Small intestine (tissue), 7 donors: ENCODE data around the gene RUFY3. TPM values are rescaled to one million over a fixed set of nuclear protein-coding genes. Genes with fewer than 3 reads are reported as not detected.
A peak's percentile ranks its signal among the peaks of the same experiment; 100 is the strongest.
"Not testable (repeated sequence)": the region's sequence is repeated elsewhere in the genome, so short reads cannot be mapped to it uniquely, and the experiment has no call there.

ENCODE experiments used
- DNase-seq, 2 donors: peaks; one replicate each; pipeline versions ENCODE4 v3.0.0 to v3.0.0-alpha.2; 2013
- FAIRE-seq: peaks from 2 replicates; lab custom pipeline; 2012; peaks lifted over from hg19 to GRCh38; lab: Jason Lieb, UNC
- H3K27ac ChIP-seq, 3 donors: one replicate each; pipeline ENCODE4 v1.5.1; 2013; ENCODE audit warnings: low read length in 2 of 3, mild to moderate bottlenecking in 2 of 3, control low read depth in 1 of 3, inconsistent platforms in 1 of 3, low read depth in 1 of 3, moderate library complexity in 1 of 3
- H3K27me3 ChIP-seq, 3 donors: one replicate each; pipeline ENCODE4 v1.6.1; 2013; ENCODE audit warnings: low read length in 3 of 3, inconsistent platforms in 1 of 3; ENCODE audit not compliant: control insufficient read depth in 3 of 3, insufficient read depth in 3 of 3
- H3K36me3 ChIP-seq, 3 donors: one replicate each; pipeline ENCODE4 v1.6.1; 2013; ENCODE audit warnings: low read length in 3 of 3, inconsistent platforms in 1 of 3, low read depth in 1 of 3, mild to moderate bottlenecking in 1 of 3, moderate library complexity in 1 of 3; ENCODE audit not compliant: control insufficient read depth in 3 of 3, insufficient read depth in 2 of 3
- H3K4me1 ChIP-seq, 3 donors: one replicate each; pipeline ENCODE4 v1.6.1; 2013; ENCODE audit warnings: low read length in 2 of 3, inconsistent platforms in 1 of 3, low read depth in 1 of 3, mild to moderate bottlenecking in 1 of 3, moderate library complexity in 1 of 3; ENCODE audit not compliant: control insufficient read depth in 3 of 3, insufficient read depth in 2 of 3
- H3K4me3 ChIP-seq, 3 donors: one replicate each; pipeline ENCODE4 v1.5.1; 2013; ENCODE audit warnings: low read length in 3 of 3, control low read depth in 1 of 3, inconsistent platforms in 1 of 3, low read depth in 1 of 3, mild to moderate bottlenecking in 1 of 3, moderate library complexity in 1 of 3
- H3K9me3 ChIP-seq, 2 donors: one replicate each; pipeline ENCODE4 v1.6.1; 2013; ENCODE audit warnings: low read depth in 1 of 2, low read length in 1 of 2; ENCODE audit not compliant: control insufficient read depth in 2 of 2, insufficient read depth in 1 of 2
- WGBS, 3 donors: extraction: QIAGEN DNeasy Blood & Tissue Kit; methylation state at CpG; one replicate each; pipeline ENCODE4 v1.1.7; 2013; 5-methylcytosine and 5-hydroxymethylcytosine counted together
- polyA plus RNA-seq, 4 donors: library from polyadenylated mRNA; stranded (reverse) in 3 of 4; unstranded in 1 of 4; fragments of 200-250 nt in 3 of 4; fragments of 120-200 nt in 1 of 4; gene quantifications; one replicate each; pipeline versions ENCODE4 v1.2.1 to v1.2.3, GENCODE V29; 2013
- donor health status: healthy with polysubstance abuse.
- donor health status: control.
- donor health status: control.
- donor health status: Bipolar disorder and iron deficiency.
- donor health status: healthy.

RUFY3 gene
- polyA plus RNA-seq, 4 donors, result 13.8 to 48.4 (median 18.2) TPM

DNA sequence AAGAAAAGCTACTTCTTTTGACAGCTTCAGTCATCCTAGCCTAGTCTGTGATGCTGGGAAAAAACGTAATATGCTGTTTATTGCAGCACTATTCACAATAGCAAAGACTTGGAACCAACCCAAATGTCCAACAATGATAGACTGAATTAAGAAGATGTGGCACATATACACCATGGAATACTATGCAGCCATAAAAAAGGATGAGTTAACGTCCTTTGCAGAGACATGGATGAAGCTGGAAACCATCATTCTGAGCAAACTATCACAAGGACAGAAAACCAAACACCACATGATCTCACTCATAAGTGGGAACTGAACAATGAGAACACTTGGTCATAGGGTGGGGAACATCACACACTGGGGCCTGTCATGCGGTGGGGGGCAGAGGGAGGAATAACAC lies 39.6 kb upstream of the RUFY3 start:
- not testable (repeated sequence) for FAIRE-seq, H3K27ac ChIP-seq, H3K9me3 ChIP-seq, H3K27me3 ChIP-seq, H3K4me3 ChIP-seq, DNase-seq, H3K36me3 ChIP-seq, H3K4me1 ChIP-seq
- WGBS, 3 donors, result 73 to 80% (median 78%) methylated on average over 3 of the region's 3 CpGs

- peaks cover 0 to 11% (median 8%) of the 10 kb centered on the region in 3 donors for H3K4me1 ChIP-seq
- H3K36me3 ChIP-seq, result peaks cover 0 to 3% (median 0%) of the 10 kb centered on the region in 3 donors
- DNase-seq (no peak), FAIRE-seq (no peak)
- no peaks in the 10 kb centered on the region for H3K27me3 ChIP-seq
- H3K9me3 ChIP-seq, result no peaks in the 10 kb centered on the region
- 56 to 60% (median 58%) methylated on average over 13 of the region's 13 CpGs for WGBS, 3 donors
- peak overlapping the region; percentile 93 to 98 (median 97) for H3K27ac ChIP-seq
- H3K4me3 ChIP-seq, result peak overlapping the region; percentile 32 to 92 (median 89)
These were observed 34.4 kb upstream of the RUFY3 start for GRCh38 chr4:70687392-70687791.

GRCh38 chr4:70687821-70688794 lies 33.7 kb upstream of the RUFY3 start, which contains the start of gene UTP3:
UTP3 (plus strand) TSS chr4:70688532; CDS start chr4:70688678, 146 bp downstream.
- FAIRE-seq (no peak), DNase-seq (peak; percentile 99)

GRCh38 chr4:70688795-70689231 lies 33.0 kb upstream of the RUFY3 start:
- Histone ChIP-seq H3K36me3 (peaks cover 0 to 5% (median 0%) of the 10 kb centered on the region in 3 donors), H3K9me3 (no peaks in the 10 kb centered on the region), H3K4me1 (peaks cover 0 to 11% (median 8%) of the 10 kb centered on the region in 3 donors), H3K27ac (peak overlapping the region; percentile 93 to 98 (median 97)), H3K4me3 (peak overlapping the region; percentile 46 to 92 (median 89)), H3K27me3 (no peaks in the 10 kb centered on the region)
- no peak for FAIRE-seq
- peak in 1 of 2 donors; percentile 48 for DNase-seq
- WGBS, 3 donors, result 1% methylated on average over 19 of the region's 19 CpGs

More at GRCh38 chr4:70687821-70688794, 33.7 kb upstream of the RUFY3 start, which contains the start of gene UTP3:
- H3K9me3 ChIP-seq, result no peaks in the 10 kb centered on the region
- peaks cover 0 to 11% (median 8%) of the 10 kb centered on the region in 3 donors for H3K4me1 ChIP-seq
- peaks cover 0 to 3% (median 0%) of the 10 kb centered on the region in 3 donors for H3K36me3 ChIP-seq
- no peaks in the 10 kb centered on the region for H3K27me3 ChIP-seq
- H3K27ac ChIP-seq, result peak within 1 kb of the TSS; percentile 93 to 98 (median 97)
- H3K4me3 ChIP-seq, result peak within 1 kb of the TSS; percentile 46 to 92 (median 89)
- 0% methylated on average over 70 of the region's 70 CpGs for WGBS, 3 donors

DNA sequence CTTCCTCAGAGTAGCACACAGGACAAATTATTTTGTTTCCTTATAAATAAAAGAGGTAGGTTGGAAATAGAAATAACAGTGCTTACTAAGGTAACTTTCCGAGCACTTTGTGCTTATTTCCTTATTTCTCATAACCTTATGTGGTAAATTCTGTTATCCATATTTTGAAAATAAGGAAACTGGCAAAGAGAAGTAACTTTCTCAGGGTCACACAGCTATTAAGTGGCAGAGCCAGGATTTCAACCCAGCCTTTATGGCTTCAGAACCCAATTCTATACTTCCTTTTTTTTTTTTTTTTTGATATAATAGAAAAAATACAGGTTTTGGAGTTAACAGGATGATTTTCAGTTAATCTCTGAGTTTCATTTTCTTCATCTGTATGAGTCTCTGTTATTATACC lies 30.1 kb upstream of the RUFY3 start:
- no peak for FAIRE-seq
- H3K4me3 ChIP-seq, result no peak overlapping the region

GRCh38 chr4:70694633-70695032 lies 27.1 kb upstream of the RUFY3 start:
- 33 to 77% (median 41%) methylated on average over 7 of the region's 7 CpGs for WGBS, 3 donors
- not testable (repeated sequence) for H3K4me3 ChIP-seq, H3K9me3 ChIP-seq, H3K36me3 ChIP-seq, H3K27ac ChIP-seq, FAIRE-seq, H3K4me1 ChIP-seq, H3K27me3 ChIP-seq
- DNase-seq, result peak; percentile 61 to 76

More for the DNA sequence above, 30.1 kb upstream of the RUFY3 start:
- DNase-seq, result no peak
- Histone ChIP-seq H3K9me3 (peaks cover 0 to 2% of the 10 kb centered on the region in 2 donors), H3K36me3 (peaks cover 0 to 6% (median 0%) of the 10 kb centered on the region in 3 donors), H3K27ac (no peak overlapping the region), H3K27me3 (no peaks in the 10 kb centered on the region), H3K4me1 (peaks cover 0 to 11% (median 8%) of the 10 kb centered on the region in 3 donors)
- WGBS, 3 donors, result 61 to 70% (median 67%) methylated on average over 1 of the region's 1 CpG

DNA sequence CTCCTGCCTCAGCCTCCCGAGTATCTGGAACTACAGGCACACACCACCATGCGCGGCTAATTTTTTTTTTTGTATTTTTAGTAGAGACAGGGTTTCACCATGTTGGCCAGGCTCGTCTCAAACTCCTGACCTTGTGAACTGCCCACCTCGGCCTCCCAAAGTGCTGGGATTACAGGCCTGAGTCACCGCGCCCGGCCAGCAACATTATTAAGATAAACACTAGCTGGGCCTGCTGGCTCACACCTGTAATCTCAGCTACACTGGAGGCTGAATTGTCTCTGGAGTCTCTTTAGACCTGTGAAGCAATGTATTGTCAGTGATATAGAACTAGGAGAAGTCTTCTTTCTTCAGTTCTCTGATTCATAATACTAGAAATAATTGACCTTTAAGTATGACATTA lies 23.3 kb upstream of the RUFY3 start:
- WGBS, 3 donors, result 50 to 76% (median 71%) methylated on average over 8 of the region's 8 CpGs
- not testable (repeated sequence) for H3K9me3 ChIP-seq, H3K36me3 ChIP-seq, H3K27ac ChIP-seq, H3K4me1 ChIP-seq, DNase-seq, H3K27me3 ChIP-seq, FAIRE-seq, H3K4me3 ChIP-seq

- Histone ChIP-seq H3K27me3 (no peaks in the 10 kb centered on the region), H3K9me3 (no peaks in the 10 kb centered on the region), H3K4me3 (no peak overlapping the region), H3K36me3 (no peaks in the 10 kb centered on the region), H3K4me1 (peaks cover 0 to 5% (median 0%) of the 10 kb centered on the region in 3 donors), H3K27ac (no peak overlapping the region)
- no peak for DNase-seq
- 86 to 89% (median 88%) methylated on average over 5 of the region's 5 CpGs for WGBS, 3 donors
- no peak for FAIRE-seq
These were observed 21.1 kb upstream of the RUFY3 start for GRCh38 chr4:70700712-70701111.
